K562 (cell line): ENCODE data around the gene GDNF. TPM values are rescaled to one million over a fixed set of nuclear protein-coding genes. Genes with fewer than 3 reads are reported as not detected.

ENCODE experiments used
- BDP1 ChIP-seq: IDR thresholded peaks from 3 replicates; pipeline ENCODE4 v1.6.1; 2011; ENCODE audit not compliant: insufficient read length, insufficient read depth
- CUX1 ChIP-seq: fragments of 200-800 bp; sonication (Bioruptor generic); IDR thresholded peaks from 2 replicates; pipeline ENCODE4 v1.6.1; 2016; ENCODE audit warnings: missing genetic modification characterization, missing compliant biosample characterization
- ESRRA ChIP-seq: fragments of 450-650 bp; IDR thresholded peaks from 2 replicates; pipeline ENCODE4 v1.6.1; 2014; ENCODE audit warnings: low read depth, mild to moderate bottlenecking, moderate library complexity, borderline replicate concordance
- KLF1 ChIP-seq: fragments of 450-650 bp; IDR thresholded peaks from 2 replicates; pipeline ENCODE4 v1.6.1; 2016; ENCODE audit warnings: missing genetic modification characterization, missing compliant biosample characterization
- MYBL2 ChIP-seq, 2 experiments: fragments of 450-650 bp in 1 of 2; sonication (generic) in 1 of 2; formaldehyde crosslinking in 1 of 2; IDR thresholded peaks; 2 replicates each; pipeline versions ENCODE4 v1.6.1 to v1.8.1; 2017 to 2022; ENCODE audit warnings: borderline replicate concordance in 1 of 2, inconsistent platforms in 1 of 2, low read depth in 1 of 2, mild to moderate bottlenecking in 1 of 2, missing genetic modification reagents in 1 of 2, moderate library complexity in 1 of 2
- RERE ChIP-seq: sonication (generic); formaldehyde crosslinking; IDR thresholded peaks from 2 replicates; pipeline ENCODE4 v1.8.0; 2023; ENCODE audit warnings: missing genetic modification reagents, mild to moderate bottlenecking, borderline replicate concordance
- XRCC4 ChIP-seq: IDR thresholded peaks from one replicate; pipeline ENCODE4 v1.6.1; 2011; ENCODE audit not compliant: insufficient read depth, insufficient read length; ENCODE audit errors: extremely low read depth
- ZNF232 ChIP-seq: sonication (generic); formaldehyde crosslinking; IDR thresholded peaks from 2 replicates; pipeline ENCODE4 v1.8.0; 2022; ENCODE audit warnings: mild to moderate bottlenecking, missing genetic modification reagents
- ZNF24 ChIP-seq: fragments of 450-650 bp; IDR thresholded peaks from 2 replicates; pipeline ENCODE4 v1.6.1; 2016
- polyA plus RNA-seq, 8 experiments: library from polyadenylated mRNA; depleted of rRNA in 4 of 8; stranded (reverse) in 5 of 8; unstranded in 3 of 8; fragments of >200 nt; fragmentation: Nextera tagmentation in 2 of 8; fragmentation: Illumina TruSeq in 1 of 8; extraction: Ambion mirVana in 2 of 8; extraction: Trizol in 1 of 8; gene quantifications; 2 replicates each; pipeline versions ENCODE4 v1.2.1 to v1.2.3, GENCODE V29; 2011 to 2014; ENCODE audit warnings: inconsistent platforms in 1 of 8, missing spikeins in 1 of 8
- total RNA-seq, 7 experiments: library from RNA; depleted of rRNA in 6 of 7; stranded (reverse); fragments of >200 nt in 6 of 7; fragmentation: Illumina TruSeq in 2 of 7; extraction: Trizol in 2 of 7; gene quantifications; 2 replicates each; pipeline versions ENCODE4 v1.2.1 to v1.2.3, GENCODE V29; 2011 to 2021; ENCODE audit warnings: low replicate concordance in 1 of 7

The GDNF gene
- total and polyA plus RNA-seq, 9 of the 15 experiments (the other 6 are each of a cell fraction or from before 2014, with no cell fraction given), result not detected

- no peak for TF ChIP-seq RERE
- TF ChIP-seq XRCC4, result no peak
- no peak for TF ChIP-seq ZNF24
- no peak for TF ChIP-seq ZNF232
- no peak for TF ChIP-seq ESRRA
- TF ChIP-seq KLF1, result no peak
- TF ChIP-seq BDP1, result no peak
- TF ChIP-seq CUX1 (CRISPR knock-in tag), result no peak
- TF ChIP-seq MYBL2 (IDR thresholded peaks at IDR 0.05; ENCODE audit: low read depth), result no peak
- TF ChIP-seq MYBL2 (CRISPR knock-in tag; IDR thresholded peaks at IDR 0.05; ENCODE audit: borderline replicate concordance), result no peak
Observed at GRCh38 chr5:37834542-37835379, 5.1 kb downstream of the GDNF start (continued).
